ENCODE measurements around the gene ZDHHC4.
A peak's percentile ranks its signal among the peaks of the same experiment; 100 is the strongest.

ZDHHC4 gene

GRCh38 chr7:6637544-6638229 is 60.4 kb downstream of the ZDHHC4 start:
- no peaks in the 10 kb centered on the region for H3K9me3 ChIP-seq (ENCODE audit: control insufficient read depth, low read length)
- H2BK120ac ChIP-seq (ENCODE audit: low read depth, low read length) = peak overlapping the region; percentile 89
- no peak overlapping the region for H2BK5ac ChIP-seq (ENCODE audit: low read depth, low read length, poor library complexity, severe bottlenecking)
- peak overlapping the region in 1 of 2 experiments; percentile 86 for H3K14ac ChIP-seq (ENCODE audit: low read length in 2 of 2)
- no peaks in the 10 kb centered on the region for H3K27me3 ChIP-seq (ENCODE audit: control insufficient read depth in 1 of 2, insufficient read depth in 1 of 2, low read length in 2 of 2)
- peaks cover 49% of the 10 kb centered on the region for H3K79me1 ChIP-seq (replicated peaks; ENCODE audit: low read length, poor library complexity, severe bottlenecking)
- peak overlapping the region; percentile 64 for H3K4me2 ChIP-seq (ENCODE audit: low read length, poor library complexity, severe bottlenecking)
- 5% methylated on average over 39 of the region's 60 CpGs for WGBS
- H4K8ac ChIP-seq (ENCODE audit: low read length) = peak overlapping the region; percentile 57
- DNase-seq = peak; percentile 35
- no peak overlapping the region for H3K27ac ChIP-seq (ENCODE audit: low read length, poor library complexity, severe bottlenecking)
- H4K91ac ChIP-seq (ENCODE audit: low read length) = no peak overlapping the region
- peak overlapping the region; percentile 51 for H2AFZ ChIP-seq (ENCODE audit: low read depth, low read length)
- H3K36me3 ChIP-seq (ENCODE audit: control insufficient read depth in 1 of 2, insufficient read depth in 2 of 2, low read depth in 1 of 2, low read length in 2 of 2) = peaks cover 22 to 36% of the 10 kb centered on the region in 2 experiments
- no peak overlapping the region for H2AK5ac ChIP-seq (ENCODE audit: low read length, severe bottlenecking)
- H3K4me1 ChIP-seq (ENCODE audit: control insufficient read depth, insufficient read depth, low read depth, low read length) = peaks cover 23% of the 10 kb centered on the region
- H3K4ac ChIP-seq (ENCODE audit: low read depth in 1 of 2, low read length in 2 of 2) = peak overlapping the region; percentile 21 to 91
- H3K9ac ChIP-seq (ENCODE audit: low read length) = peak overlapping the region; percentile 87
- H3K4me3 ChIP-seq (ENCODE audit: insufficient read depth in 1 of 2, low read depth in 1 of 2, low read length in 2 of 2) = peak overlapping the region; percentile 86 to 89
- peak overlapping the region in 1 of 2 experiments; percentile 78 for H3K23ac ChIP-seq (ENCODE audit: low read length in 2 of 2)
- H2BK15ac ChIP-seq (ENCODE audit: low read depth, poor library complexity, severe bottlenecking) = peak overlapping the region; percentile 56
- H3K18ac ChIP-seq (ENCODE audit: low read depth in 1 of 2, low read length in 2 of 2) = peak overlapping the region; percentile 74 to 81
- peak overlapping the region in 1 of 2 experiments; percentile 17 for H2BK12ac ChIP-seq (ENCODE audit: low read length in 2 of 2)
